IMR-90 (cell line): ENCODE data around the gene SLC25A28. TPM values are rescaled to one million over a fixed set of nuclear protein-coding genes. Genes with fewer than 3 reads are reported as not detected.

Source experiments
- ATAC-seq: fragments of 200-7000 bp; cut with Tn5 transposase; 2 replicates; pipeline ENCODE4 v1.9.1; 2020; ENCODE audit warnings: low read depth, mild to moderate bottlenecking, moderate library complexity
- BruUV-seq: library from RNA; stranded (reverse); fragments of 400-500 nt; replicated peaks from 2 replicates; lab custom pipeline; 2021; lab: Mats Ljungman, UMichigan
- CTCF ChIA-PET: fragments of 300-600 bp; formaldehyde crosslinking; extraction: SDS; loops from one replicate; lab custom pipeline; 2021; ENCODE audit warnings: antibody characterized with exemption; lab: Yijun Ruan, JAX
- POLR2A ChIA-PET: fragments of 300-600 bp; sonication (Branson Sonifier 250); formaldehyde crosslinking; loops from one replicate; lab custom pipeline; 2022; ENCODE audit warnings: antibody characterized with exemption; ENCODE audit not compliant: unreplicated experiment; lab: Charles Lee
- DNase-seq: peaks from one replicate; pipeline ENCODE4 v3.0.0; 2013
- H2AFZ ChIP-seq: replicated peaks from 2 replicates; pipeline ENCODE3; 2013; ENCODE audit warnings: low read length, mild to moderate bottlenecking; ENCODE audit not compliant: poor library complexity
- H2AK5ac ChIP-seq: 2 replicates; pipeline ENCODE4 v1.6.1; 2013; ENCODE audit warnings: low read depth, low read length, inconsistent platforms
- H2AK9ac ChIP-seq: replicated peaks from 2 replicates; pipeline ENCODE3; 2013; ENCODE audit warnings: mild to moderate bottlenecking, low read depth, low read length, moderate library complexity; ENCODE audit not compliant: poor library complexity
- H2BK120ac ChIP-seq: 2 replicates; pipeline ENCODE4 v1.6.1; 2013; ENCODE audit warnings: low read depth, low read length, inconsistent platforms
- H2BK15ac ChIP-seq: 3 replicates; pipeline ENCODE4 v1.6.1; 2013; ENCODE audit warnings: low read depth, low read length, inconsistent platforms
- H2BK20ac ChIP-seq: 2 replicates; pipeline ENCODE4 v1.6.1; 2013; ENCODE audit warnings: low read depth, mild to moderate bottlenecking, inconsistent platforms, low read length, moderate library complexity
- H2BK5ac ChIP-seq: 2 replicates; pipeline ENCODE4 v1.6.1; 2013; ENCODE audit warnings: mild to moderate bottlenecking, low read depth, low read length, inconsistent platforms; ENCODE audit not compliant: poor library complexity, severe bottlenecking
- H3K14ac ChIP-seq: replicated peaks from 2 replicates; pipeline ENCODE4 v1.6.1; 2013; ENCODE audit warnings: low read depth, low read length, inconsistent platforms
- H3K18ac ChIP-seq: 2 replicates; pipeline ENCODE4 v1.6.1; 2013; ENCODE audit warnings: low read depth, low read length, control low read depth
- H3K23ac ChIP-seq: 2 replicates; pipeline ENCODE4 v1.6.1; 2013; ENCODE audit warnings: low read depth, low read length, inconsistent platforms
- H3K27ac ChIP-seq: 2 replicates; pipeline ENCODE4 v1.5.1; 2013; ENCODE audit warnings: mild to moderate bottlenecking, control low read depth, low read length; ENCODE audit not compliant: insufficient read depth
- H3K27me3 ChIP-seq: 2 replicates; pipeline ENCODE4 v1.6.1; 2013; ENCODE audit warnings: low read length; ENCODE audit not compliant: control insufficient read depth, insufficient read depth
- H3K36me3 ChIP-seq: 2 replicates; pipeline ENCODE4 v1.6.1; 2013; ENCODE audit warnings: low read length, mixed read lengths; ENCODE audit not compliant: control insufficient read depth, insufficient read depth
- H3K4ac ChIP-seq: 2 replicates; pipeline ENCODE4 v1.6.1; 2013; ENCODE audit warnings: low read depth, low read length, inconsistent platforms
- H3K4me1 ChIP-seq: 2 replicates; pipeline ENCODE4 v1.6.1; 2013; ENCODE audit warnings: low read length, mixed read lengths; ENCODE audit not compliant: control insufficient read depth, insufficient read depth
- H3K4me2 ChIP-seq: 2 replicates; pipeline ENCODE4 v1.6.1; 2013; ENCODE audit warnings: low read depth, mild to moderate bottlenecking, control low read depth, low read length, moderate library complexity
- H3K4me3 ChIP-seq: 2 replicates; pipeline ENCODE4 v1.5.1; 2013; ENCODE audit warnings: low read depth, mild to moderate bottlenecking, control low read depth, low read length, moderate library complexity; ENCODE audit not compliant: insufficient read depth
- H3K56ac ChIP-seq: 2 replicates; pipeline ENCODE4 v1.6.1; 2013; ENCODE audit warnings: low read length, inconsistent platforms; ENCODE audit not compliant: insufficient read depth; ENCODE audit errors: extremely low read depth
- H3K79me1 ChIP-seq, 2 experiments: 2 replicates each; pipeline ENCODE4 v1.6.1; 2013; ENCODE audit warnings: low read length in 2 of 2, inconsistent platforms in 1 of 2, low read depth in 1 of 2
- H3K9ac ChIP-seq: 2 replicates; pipeline ENCODE4 v1.6.1; 2013; ENCODE audit warnings: low read depth, low read length, control low read depth
- H3K9me1 ChIP-seq: 2 replicates; pipeline ENCODE4 v1.6.1; 2013; ENCODE audit warnings: low read length, inconsistent platforms; ENCODE audit not compliant: insufficient read depth
- H3K9me3 ChIP-seq: 2 replicates; pipeline ENCODE4 v1.6.1; 2013; ENCODE audit warnings: low read length; ENCODE audit not compliant: control insufficient read depth, insufficient read depth
- H4K20me1 ChIP-seq: 2 replicates; pipeline ENCODE4 v1.6.1; 2013; ENCODE audit warnings: low read length, inconsistent platforms; ENCODE audit not compliant: insufficient read depth
- H4K5ac ChIP-seq: 2 replicates; pipeline ENCODE4 v1.6.1; 2013; ENCODE audit warnings: mild to moderate bottlenecking, low read depth, low read length, control low read depth
- H4K8ac ChIP-seq, 2 experiments: 2 replicates each; pipeline ENCODE4 v1.6.1; 2013; ENCODE audit warnings: low read depth in 2 of 2, low read length in 2 of 2, control low read depth in 1 of 2, inconsistent platforms in 1 of 2
- H4K91ac ChIP-seq: 2 replicates; pipeline ENCODE4 v1.6.1; 2013; ENCODE audit warnings: low read depth, low read length, inconsistent platforms; ENCODE audit not compliant: insufficient read depth
- BHLHE40 ChIP-seq: fragments of 150-350 bp; IDR thresholded peaks from 2 replicates; pipeline ENCODE4 v1.6.1; 2016; ENCODE audit warnings: mild to moderate bottlenecking, low read depth, low read length
- CEBPB ChIP-seq: IDR thresholded peaks from 2 replicates; pipeline ENCODE4 v1.6.1; 2012; ENCODE audit warnings: low read depth, low read length, improper control_type of control experiment
- CHD1 ChIP-seq: IDR thresholded peaks from 2 replicates; pipeline ENCODE4 v1.6.1; 2012; ENCODE audit warnings: low read depth, low read length, improper control_type of control experiment
- FOS ChIP-seq: fragments of 150-350 bp; IDR thresholded peaks from 2 replicates; pipeline ENCODE4 v1.6.1; 2016; ENCODE audit warnings: low read depth, low read length
- MAFK ChIP-seq: IDR thresholded peaks from 2 replicates; pipeline ENCODE4 v1.6.1; 2012; ENCODE audit warnings: low read depth, low read length, improper control_type of control experiment
- POLR2A ChIP-seq: IDR thresholded peaks from 2 replicates; pipeline ENCODE4 v1.6.1; 2012; ENCODE audit warnings: mild to moderate bottlenecking, low read depth, low read length
- RAD21 ChIP-seq: IDR thresholded peaks from 2 replicates; pipeline ENCODE4 v1.6.1; 2012; ENCODE audit warnings: low read length, improper control_type of control experiment
- RCOR1 ChIP-seq: IDR thresholded peaks from 2 replicates; pipeline ENCODE4 v1.6.1; 2012; ENCODE audit warnings: mild to moderate bottlenecking, low read length, improper control_type of control experiment; ENCODE audit not compliant: insufficient replicate concordance
- RFX5 ChIP-seq: IDR thresholded peaks from 2 replicates; pipeline ENCODE4 v1.8.0; 2012; ENCODE audit warnings: low read depth, mild to moderate bottlenecking, low read length, moderate library complexity
- SMC3 ChIP-seq: fragments of 150-350 bp; IDR thresholded peaks from 2 replicates; pipeline ENCODE4 v1.6.1; 2016; ENCODE audit warnings: low read depth, mild to moderate bottlenecking, antibody characterized with exemption, low read length, moderate library complexity
- WGBS, 2 experiments: methylation state at CpG; one replicate each; pipeline versions ENCODE4 v1.1.5 to v1.1.7; 2013; ENCODE audit warnings: missing lambda C conversion rate in 2 of 2; ENCODE audit not compliant: insufficient read length in 1 of 2; ENCODE audit errors: extremely low coverage in 2 of 2; 5-methylcytosine and 5-hydroxymethylcytosine counted together
- dilution Hi-C: fragments of 300-500 bp; cut with HindIII; formaldehyde crosslinking; loops from one replicate; pipeline ENCODE4 v1.14.3; 2018; ENCODE audit warnings: low sequenced_read_pairs; ENCODE audit not compliant: unreplicated experiment
- in situ Hi-C: fragments of 300-500 bp; cut with MboI; formaldehyde crosslinking; loops from 3 replicates; pipeline ENCODE4 v1.14.3; 2019; ENCODE audit warnings: low sequenced_read_pairs, inconsistent platforms, mixed read lengths
- intact Hi-C: fragments of 100-400 bp; cut with micrococcal nuclease; formaldehyde crosslinking; loops from 2 replicates; pipeline ENCODE4 v1.10.0; 2022
- polyA plus RNA-seq, 3 experiments: library from polyadenylated mRNA; depleted of rRNA; stranded (reverse); fragments of >200 nt; gene quantifications; 2 replicates each; pipeline ENCODE4 v1.2.3, GENCODE V29; 2012; ENCODE audit warnings: low replicate concordance in 1 of 3
- total RNA-seq: library from RNA; depleted of rRNA; stranded (reverse); fragments of >200 nt; gene quantifications from 2 replicates; pipeline ENCODE4 v1.2.3, GENCODE V29; 2012
- TF ChIP-seq, protein P1 (sequence below): fragments of 150-350 bp; IDR thresholded peaks from 2 replicates; pipeline ENCODE4 v1.6.1; 2016; ENCODE audit warnings: low read depth, mild to moderate bottlenecking, low read length, moderate library complexity, borderline replicate concordance

SLC25A28 gene
- total and polyA plus RNA-seq, 2 of the 4 experiments (the other 2 are of a cell fraction): 13.1 to 29.8 TPM

DNA sequence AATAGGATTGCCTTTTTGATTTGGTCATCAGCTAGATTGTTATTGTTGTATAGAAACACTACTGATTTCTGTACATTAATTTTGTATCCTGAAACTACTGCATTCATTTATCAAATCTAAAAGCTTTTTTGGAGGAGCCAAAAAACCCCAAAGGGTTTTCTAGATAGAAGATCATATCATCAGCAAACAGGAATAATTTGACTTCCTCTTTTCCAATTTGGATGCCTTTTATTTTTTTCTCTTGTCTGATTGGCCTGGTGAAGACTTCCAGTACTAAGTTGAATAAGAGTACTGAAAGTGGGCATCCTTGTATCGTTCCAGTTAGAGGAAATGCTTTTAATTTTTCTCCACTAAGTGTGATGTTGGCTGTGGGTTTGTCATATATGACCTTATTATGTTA, 28.5 kb upstream of the SLC25A28 start:
- Histone ChIP-seq H3K27ac (no peak overlapping the region), H3K4me3 (no peak overlapping the region), H4K5ac (no peak overlapping the region), H2BK20ac (no peak overlapping the region), H3K14ac (no peak overlapping the region), H4K91ac (no peak overlapping the region), H3K9me1 (no peaks in the 10 kb centered on the region), H3K9ac (no peak overlapping the region), H3K79me1 (no peaks in the 10 kb centered on the region), H2AK5ac (no peak overlapping the region), H4K8ac (no peak overlapping the region), H2AK9ac (no peak overlapping the region), H3K4ac (no peak overlapping the region), H2BK120ac (no peak overlapping the region), H3K9me3 (peaks cover 3% of the 10 kb centered on the region; the same call in 1 of the 2 replicates), H3K36me3 (no peaks in the 10 kb centered on the region), H3K18ac (no peak overlapping the region), H3K23ac (no peak overlapping the region), H3K4me1 (no peaks in the 10 kb centered on the region), H3K27me3 (no peaks in the 10 kb centered on the region), H2BK15ac (no peak overlapping the region), H2BK5ac (no peak overlapping the region), H3K4me2 (no peak overlapping the region), H3K56ac (no peak overlapping the region), H2AFZ (no peak overlapping the region), H4K20me1 (no peaks in the 10 kb centered on the region)
- no peak for ATAC-seq
- in situ Hi-C loops (no loop called here), intact Hi-C loops (no loop called here), dilution Hi-C loops (no loop called here)
- no CpG with 5 or more reads among the region's 1 CpG for WGBS, 2 experiments
- POLR2A ChIA-PET: no interaction called here
- CTCF ChIA-PET: no interaction called here
- TF ChIP-seq, protein P1, sequence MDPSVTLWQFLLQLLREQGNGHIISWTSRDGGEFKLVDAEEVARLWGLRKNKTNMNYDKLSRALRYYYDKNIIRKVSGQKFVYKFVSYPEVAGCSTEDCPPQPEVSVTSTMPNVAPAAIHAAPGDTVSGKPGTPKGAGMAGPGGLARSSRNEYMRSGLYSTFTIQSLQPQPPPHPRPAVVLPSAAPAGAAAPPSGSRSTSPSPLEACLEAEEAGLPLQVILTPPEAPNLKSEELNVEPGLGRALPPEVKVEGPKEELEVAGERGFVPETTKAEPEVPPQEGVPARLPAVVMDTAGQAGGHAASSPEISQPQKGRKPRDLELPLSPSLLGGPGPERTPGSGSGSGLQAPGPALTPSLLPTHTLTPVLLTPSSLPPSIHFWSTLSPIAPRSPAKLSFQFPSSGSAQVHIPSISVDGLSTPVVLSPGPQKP: no peak
- TF ChIP-seq RCOR1 (no peak), RFX5 (no peak), CEBPB (no peak), MAFK (no peak), BHLHE40 (no peak), POLR2A (no peak), SMC3 (no peak), CHD1 (no peak), FOS (no peak), RAD21 (no peak)
- BruUV-seq: no TSS peak
- DNase-seq: no peak
